ENCODE data around the gene RBM15B. TPM values are rescaled to one million over a fixed set of nuclear protein-coding genes. Genes with fewer than 3 reads are reported as not detected.

RBM15B gene
- total and polyA plus RNA-seq, 7 donors = 4.6 to 11.9 (median 8.8) TPM

DNA sequence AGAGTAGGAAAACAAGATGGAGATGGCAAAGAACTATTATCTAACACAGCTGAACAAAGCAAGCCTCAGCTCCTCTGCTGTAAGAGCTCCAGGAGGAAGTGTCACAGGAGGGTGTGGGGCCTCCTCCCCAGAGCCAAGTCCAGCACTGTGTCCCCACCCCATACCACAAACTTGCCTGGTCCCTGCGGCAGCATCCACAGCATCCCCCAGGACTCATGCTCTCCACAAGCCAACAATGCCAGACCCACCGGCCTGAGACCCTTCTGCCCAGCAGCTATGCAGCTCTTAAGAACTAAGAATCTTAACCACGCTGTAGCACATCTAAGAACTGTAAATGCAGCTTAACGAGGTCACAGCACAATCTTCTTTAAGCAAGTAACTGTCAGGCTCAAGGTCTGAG lies 9.1 kb downstream of the RBM15B start:
- DNase-seq (no peak), ATAC-seq (no peak)
- H3K27ac ChIP-seq = no peak overlapping the region
- TF ChIP-seq, protein P1, sequence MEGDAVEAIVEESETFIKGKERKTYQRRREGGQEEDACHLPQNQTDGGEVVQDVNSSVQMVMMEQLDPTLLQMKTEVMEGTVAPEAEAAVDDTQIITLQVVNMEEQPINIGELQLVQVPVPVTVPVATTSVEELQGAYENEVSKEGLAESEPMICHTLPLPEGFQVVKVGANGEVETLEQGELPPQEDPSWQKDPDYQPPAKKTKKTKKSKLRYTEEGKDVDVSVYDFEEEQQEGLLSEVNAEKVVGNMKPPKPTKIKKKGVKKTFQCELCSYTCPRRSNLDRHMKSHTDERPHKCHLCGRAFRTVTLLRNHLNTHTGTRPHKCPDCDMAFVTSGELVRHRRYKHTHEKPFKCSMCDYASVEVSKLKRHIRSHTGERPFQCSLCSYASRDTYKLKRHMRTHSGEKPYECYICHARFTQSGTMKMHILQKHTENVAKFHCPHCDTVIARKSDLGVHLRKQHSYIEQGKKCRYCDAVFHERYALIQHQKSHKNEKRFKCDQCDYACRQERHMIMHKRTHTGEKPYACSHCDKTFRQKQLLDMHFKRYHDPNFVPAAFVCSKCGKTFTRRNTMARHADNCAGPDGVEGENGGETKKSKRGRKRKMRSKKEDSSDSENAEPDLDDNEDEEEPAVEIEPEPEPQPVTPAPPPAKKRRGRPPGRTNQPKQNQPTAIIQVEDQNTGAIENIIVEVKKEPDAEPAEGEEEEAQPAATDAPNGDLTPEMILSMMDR (IDR thresholded peaks at IDR 0.05) = no peak
- no peaks in the 10 kb centered on the region for H3K27me3 ChIP-seq (ENCODE audit: insufficient read depth in 3 of 3, low read length in 2 of 3)
- intact Hi-C loops (cut with DNase I) = loop anchor here in 1 of 2 donors (5.0 kb wide), 1 partner anchor 92 kb away; no protein-coding TSS in a partner anchor
- peaks cover 10% of the 10 kb centered on the region for H3K4me1 ChIP-seq
- H3K9me3 ChIP-seq = no peaks in the 10 kb centered on the region
- H3K36me3 ChIP-seq (ENCODE audit: insufficient read depth in 1 of 2, low read depth in 1 of 2) = peaks cover 0 to 87% of the 10 kb centered on the region in 2 donors
- WGBS, 3 donors = 93 to 95% (median 95%) methylated on average over 4 of the region's 4 CpGs
- H3K4me3 ChIP-seq = no peak overlapping the region

DNA sequence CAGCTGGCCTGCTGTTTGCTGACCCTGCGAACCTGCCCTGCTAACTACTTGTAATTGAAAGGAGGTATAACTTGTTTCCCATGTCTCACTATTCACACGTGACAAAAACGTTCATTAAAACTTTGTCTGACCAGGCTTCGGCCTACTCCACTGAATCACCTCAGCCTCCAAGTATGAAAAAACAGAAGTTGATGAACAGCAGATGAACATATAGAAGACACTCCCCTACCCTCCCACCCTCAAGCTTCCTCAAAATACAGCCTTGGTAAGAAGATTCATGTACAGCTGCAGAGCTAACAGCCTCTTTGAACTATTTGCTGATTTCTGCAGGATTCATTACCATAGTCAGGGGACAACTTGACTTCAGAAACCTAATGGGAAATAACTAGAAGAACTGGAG lies 10.7 kb downstream of the RBM15B start:
- WGBS, 3 donors = 83 to 91% (median 89%) methylated on average over 4 of the region's 4 CpGs
- Histone ChIP-seq H3K4me1 (peaks cover 1% of the 10 kb centered on the region), H3K27ac (no peak overlapping the region), H3K27me3 (ENCODE audit: insufficient read depth in 3 of 3, low read length in 2 of 3) (no peaks in the 10 kb centered on the region), H3K4me3 (no peak overlapping the region), H3K36me3 (ENCODE audit: insufficient read depth in 1 of 2, low read depth in 1 of 2) (peaks cover 0 to 77% of the 10 kb centered on the region in 2 donors), H3K9me3 (no peaks in the 10 kb centered on the region)
- ATAC-seq = no peak
- TF ChIP-seq, protein P1 (IDR thresholded peaks at IDR 0.05) = no peak
- intact Hi-C loops (cut with DNase I) = loop anchor here in 1 of 2 donors (5.0 kb wide), 1 partner anchor 91 kb away; no protein-coding TSS in a partner anchor
- no peak for DNase-seq

DNA sequence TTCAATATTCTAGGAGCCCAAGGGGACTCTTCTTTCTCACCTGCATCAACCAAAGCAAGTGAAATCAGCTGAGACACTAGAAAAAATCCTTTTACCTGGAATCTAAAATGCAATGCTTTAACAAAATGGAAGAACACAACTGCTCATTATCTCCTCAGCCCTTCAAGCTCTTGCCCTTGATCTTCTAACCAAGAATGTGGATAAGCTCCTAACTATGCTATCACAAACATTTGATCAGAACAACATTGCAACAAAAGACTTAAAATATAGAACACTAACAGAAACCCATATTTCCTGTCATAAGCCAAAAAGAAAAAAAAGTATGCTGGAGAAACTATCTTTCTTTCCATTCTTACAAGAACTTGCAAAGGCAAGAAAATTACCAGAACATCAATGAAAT lies 12.6 kb downstream of the RBM15B start:
- Histone ChIP-seq H3K9me3 (no peaks in the 10 kb centered on the region), H3K4me3 (no peak overlapping the region), H3K27me3 (ENCODE audit: insufficient read depth in 3 of 3, low read length in 2 of 3) (no peaks in the 10 kb centered on the region), H3K4me1 (no peaks in the 10 kb centered on the region), H3K27ac (no peak overlapping the region), H3K36me3 (ENCODE audit: insufficient read depth in 1 of 2, low read depth in 1 of 2) (peaks cover 0 to 59% of the 10 kb centered on the region in 2 donors)
- no peak for ATAC-seq
- no peak for DNase-seq
- TF ChIP-seq, protein P1 (IDR thresholded peaks at IDR 0.05) = no peak
- intact Hi-C loops (cut with DNase I) = loop anchor here in 1 of 2 donors (5.0 kb wide), 1 partner anchor 89 kb away; no protein-coding TSS in a partner anchor

DNA sequence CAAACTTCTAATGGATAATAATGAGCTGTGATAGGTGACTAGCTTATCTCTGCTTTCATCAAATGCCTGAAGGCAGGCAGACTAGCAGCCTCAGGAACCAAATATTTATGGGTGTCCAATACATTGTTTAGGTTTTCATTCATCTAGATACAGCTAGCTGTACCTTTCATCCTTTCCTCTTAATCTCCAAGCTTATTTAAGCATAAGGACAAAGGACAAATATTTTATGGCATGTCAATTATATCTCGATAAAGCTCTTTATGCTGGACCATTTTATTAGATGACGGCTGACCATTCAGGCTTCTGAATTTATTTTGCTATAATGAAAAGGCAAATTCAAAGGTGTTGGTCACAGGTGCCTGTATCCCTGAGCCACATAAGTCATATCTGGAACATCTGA lies 16.9 kb downstream of the RBM15B start:
- no peaks in the 10 kb centered on the region for H3K27me3 ChIP-seq (ENCODE audit: insufficient read depth in 3 of 3, low read length in 2 of 3)
- no peak overlapping the region for H3K27ac ChIP-seq
- intact Hi-C loops (cut with DNase I) = no loop called here
- ATAC-seq (no peak), DNase-seq (no peak)
- TF ChIP-seq, protein P1 (IDR thresholded peaks at IDR 0.05) = no peak
- WGBS, 3 donors = 94 to 98% (median 95%) methylated on average over 2 of the region's 2 CpGs
- no peaks in the 10 kb centered on the region for H3K4me1 ChIP-seq
- H3K36me3 ChIP-seq (ENCODE audit: insufficient read depth in 1 of 2, low read depth in 1 of 2) = peaks cover 0 to 62% of the 10 kb centered on the region in 2 donors
- H3K4me3 ChIP-seq = no peak overlapping the region
- H3K9me3 ChIP-seq = no peaks in the 10 kb centered on the region

DNA sequence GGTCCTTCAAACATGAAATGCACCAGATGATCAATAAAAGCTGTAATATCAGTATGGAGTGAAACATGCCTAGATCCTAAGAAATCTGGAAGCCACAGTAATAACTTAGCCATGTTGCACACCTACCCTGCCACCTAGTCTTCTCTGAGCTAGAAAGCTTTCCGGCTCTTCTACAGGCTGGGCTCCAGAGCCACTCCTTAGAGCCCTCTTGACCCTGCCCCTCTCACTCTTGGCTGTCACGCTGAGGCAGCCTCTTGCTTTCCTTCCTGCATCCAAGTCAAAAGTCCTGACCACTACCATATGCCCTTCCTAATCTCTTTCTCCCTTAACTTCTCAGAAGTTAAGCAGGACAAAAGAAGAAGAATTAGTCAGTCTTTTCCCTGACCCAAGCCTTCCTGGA lies 17.7 kb downstream of the RBM15B start:
- Histone ChIP-seq H3K4me3 (no peak overlapping the region), H3K36me3 (ENCODE audit: insufficient read depth in 1 of 2, low read depth in 1 of 2) (peaks cover 0 to 65% of the 10 kb centered on the region in 2 donors), H3K27ac (no peak overlapping the region), H3K4me1 (no peaks in the 10 kb centered on the region), H3K27me3 (ENCODE audit: insufficient read depth in 3 of 3, low read length in 2 of 3) (no peaks in the 10 kb centered on the region), H3K9me3 (no peaks in the 10 kb centered on the region)
- DNase-seq = no peak
- intact Hi-C loops (cut with DNase I) = no loop called here
- ATAC-seq = no peak
- TF ChIP-seq, protein P1 (IDR thresholded peaks at IDR 0.05) = no peak
- WGBS, 3 donors = 69 to 76% (median 72%) methylated on average over 2 of the region's 2 CpGs

Measured in psoas muscle (tissue), 8 donors.